Gastroesophageal sphincter (tissue), 3 donors: ENCODE measurements around the gene DPF1.

Experiments
- POLR2A ChIP-seq, 2 donors: fragments of 450-650 bp; IDR thresholded peaks; one replicate each; pipeline ENCODE4 v1.6.1; 2017; ENCODE audit warnings: antibody characterized with exemption in 2 of 2, mild to moderate bottlenecking in 2 of 2, moderate library complexity in 1 of 2
- POLR2AphosphoS5 ChIP-seq: sonication (generic); formaldehyde crosslinking; IDR thresholded peaks from one replicate; pipeline ENCODE4 v1.6.1; 2017; ENCODE audit warnings: antibody characterized with exemption
- TF ChIP-seq, protein P1 (sequence below), 4 experiments: fragments of 200-600 bp in 2 of 4; fragments of 450-650 bp in 2 of 4; sonication (generic) in 1 of 4; IDR thresholded peaks; one replicate each; pipeline ENCODE4 v1.5.1; 2017 to 2019; ENCODE audit warnings: antibody characterized with exemption in 4 of 4, mild to moderate bottlenecking in 2 of 4, moderate library complexity in 2 of 4

DNA sequence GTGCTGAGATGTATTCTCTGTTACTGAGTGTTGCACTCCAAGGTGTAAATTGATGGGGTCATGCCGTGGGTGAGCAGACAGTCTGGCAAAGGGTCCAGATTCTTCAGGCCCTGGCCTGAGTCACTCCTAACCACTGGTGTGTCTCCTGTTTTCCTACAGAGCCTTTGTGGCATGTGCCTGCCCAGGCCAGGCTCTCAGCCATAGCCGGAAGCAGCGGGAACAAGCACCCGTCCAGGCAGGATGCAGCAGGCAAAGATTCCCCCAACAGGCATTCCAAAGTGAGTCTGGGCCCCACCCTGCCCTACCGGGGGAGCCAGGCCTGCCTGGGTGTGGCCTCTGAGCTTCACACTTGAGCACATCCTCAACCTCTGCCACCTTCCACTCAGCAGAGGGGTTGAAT lies 61.9 kb downstream of the DPF1 start:
- TF ChIP-seq, protein P1, sequence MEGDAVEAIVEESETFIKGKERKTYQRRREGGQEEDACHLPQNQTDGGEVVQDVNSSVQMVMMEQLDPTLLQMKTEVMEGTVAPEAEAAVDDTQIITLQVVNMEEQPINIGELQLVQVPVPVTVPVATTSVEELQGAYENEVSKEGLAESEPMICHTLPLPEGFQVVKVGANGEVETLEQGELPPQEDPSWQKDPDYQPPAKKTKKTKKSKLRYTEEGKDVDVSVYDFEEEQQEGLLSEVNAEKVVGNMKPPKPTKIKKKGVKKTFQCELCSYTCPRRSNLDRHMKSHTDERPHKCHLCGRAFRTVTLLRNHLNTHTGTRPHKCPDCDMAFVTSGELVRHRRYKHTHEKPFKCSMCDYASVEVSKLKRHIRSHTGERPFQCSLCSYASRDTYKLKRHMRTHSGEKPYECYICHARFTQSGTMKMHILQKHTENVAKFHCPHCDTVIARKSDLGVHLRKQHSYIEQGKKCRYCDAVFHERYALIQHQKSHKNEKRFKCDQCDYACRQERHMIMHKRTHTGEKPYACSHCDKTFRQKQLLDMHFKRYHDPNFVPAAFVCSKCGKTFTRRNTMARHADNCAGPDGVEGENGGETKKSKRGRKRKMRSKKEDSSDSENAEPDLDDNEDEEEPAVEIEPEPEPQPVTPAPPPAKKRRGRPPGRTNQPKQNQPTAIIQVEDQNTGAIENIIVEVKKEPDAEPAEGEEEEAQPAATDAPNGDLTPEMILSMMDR (IDR thresholded peaks at IDR 0.05): no peak
- TF ChIP-seq POLR2A (IDR thresholded peaks at IDR 0.05) (no peak), POLR2AphosphoS5 (no peak)
